Right renal cortex interstitium (tissue), 3 donors: ENCODE results near the gene SYT15. TPM values are rescaled to one million over a fixed set of nuclear protein-coding genes. Genes with fewer than 3 reads are reported as not detected.
"Not testable (repeated sequence)": the region's sequence is repeated elsewhere in the genome, so short reads cannot be mapped to it uniquely, and the experiment has no call there.

Experiments used
- DNase-seq, 3 donors: peaks; one replicate each; pipeline ENCODE4 v3.0.0-alpha.2; 2013; ENCODE audit warnings: low read depth in 3 of 3, low spot score in 2 of 3
- polyA plus RNA-seq, 3 donors: library from polyadenylated mRNA; unstranded; fragments of 120-200 nt; gene quantifications; one replicate each; pipeline ENCODE4 v1.2.1, GENCODE V29; 2013; ENCODE audit not compliant: insufficient read length in 3 of 3

SYT15 gene
- polyA plus RNA-seq, 3 donors, result 5.7 to 6.4 (median 6.3) TPM

DNA sequence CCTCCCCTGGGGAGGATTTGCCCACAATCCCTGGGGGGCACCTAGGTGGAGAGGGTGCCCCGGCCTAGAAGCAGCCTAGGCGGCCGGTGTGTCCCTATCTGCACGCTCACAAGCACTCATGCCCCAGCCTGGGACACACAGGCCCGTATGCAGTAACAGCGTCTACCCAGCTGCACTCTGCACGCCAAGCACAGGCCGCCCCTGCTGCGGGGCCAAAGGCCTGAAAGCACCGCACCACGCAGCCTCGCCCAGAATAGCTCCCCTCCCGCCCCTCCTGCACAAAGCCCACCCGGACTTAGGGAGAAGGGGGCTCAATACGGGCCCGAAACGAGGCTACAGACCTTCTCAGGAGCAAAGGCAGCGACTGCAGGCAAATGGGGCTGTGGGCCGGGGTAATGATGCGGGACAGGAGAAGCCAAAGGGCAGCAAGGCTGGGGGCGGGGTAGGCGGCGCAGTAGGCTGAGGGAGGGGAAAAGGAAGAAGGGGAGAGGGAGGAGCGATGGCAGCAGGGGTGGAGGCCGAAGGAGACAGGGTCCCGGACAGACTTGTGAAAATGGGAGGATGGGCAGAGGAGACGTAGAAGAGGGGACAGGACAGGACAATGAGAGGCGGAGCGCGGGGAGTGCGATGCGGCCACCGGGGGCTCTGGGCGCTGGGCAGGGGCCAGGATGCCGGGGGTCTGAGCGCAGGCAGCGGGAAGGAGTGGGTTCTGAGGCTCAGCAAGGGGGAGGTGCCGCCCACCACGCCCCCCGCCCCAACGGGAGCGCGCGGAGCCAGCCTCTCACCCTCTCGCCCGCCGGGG is 23.0 kb upstream of the SYT15 start:
- DNase-seq, result no peak

GRCh38 chr10:46556515-46557318 is 22.2 kb upstream of the SYT15 start, which contains the start of gene GPRIN2:
TSS of gene GPRIN2 (minus strand) at chr10:46556658. CDS start at chr10:46550736, 5,922 bp downstream.
- DNase-seq, result no peak

DNA sequence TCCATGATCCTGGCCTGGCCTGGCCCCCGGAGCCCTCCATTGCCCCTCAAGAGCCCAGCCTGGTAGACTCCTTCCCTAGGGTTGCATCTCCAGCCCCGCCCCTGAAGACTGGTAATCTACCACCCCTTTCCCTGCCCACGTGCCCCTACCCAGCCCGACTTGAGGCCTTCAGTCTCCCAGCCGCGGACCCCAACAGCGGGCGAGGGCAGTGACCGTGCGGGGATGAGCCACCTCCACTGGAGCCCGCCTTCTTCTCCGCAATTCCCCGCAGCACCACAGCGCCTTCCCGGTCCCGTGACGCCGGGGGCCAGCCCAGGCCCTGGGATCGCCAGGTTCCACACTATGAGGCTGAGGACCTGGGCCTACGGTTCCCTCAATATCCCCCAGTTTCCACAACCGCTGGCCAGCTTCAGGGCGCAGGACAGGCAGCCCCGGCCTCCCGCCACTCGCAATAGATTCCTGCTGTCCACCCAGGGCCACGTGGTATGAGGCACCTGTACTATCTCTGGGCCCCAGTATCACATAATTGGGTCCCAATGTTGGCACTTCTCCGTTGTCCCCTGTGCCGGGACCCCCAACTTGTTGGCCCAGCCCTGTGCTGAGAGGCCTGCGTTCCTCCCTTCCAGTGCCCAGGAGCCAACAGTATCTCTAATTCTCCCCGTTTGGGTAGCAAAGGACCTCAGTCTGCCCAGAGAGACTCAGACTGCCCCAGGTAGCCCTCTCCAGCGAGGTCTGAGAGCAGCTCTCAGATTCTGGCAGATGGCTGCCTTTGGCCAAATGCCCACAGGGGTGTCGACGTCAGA is 21.4 kb upstream of the SYT15 start:
- DNase-seq, result no peak

- no peak for DNase-seq
Observed at GRCh38 chr10:46558122-46558391, 20.9 kb upstream of the SYT15 start.

DNA sequence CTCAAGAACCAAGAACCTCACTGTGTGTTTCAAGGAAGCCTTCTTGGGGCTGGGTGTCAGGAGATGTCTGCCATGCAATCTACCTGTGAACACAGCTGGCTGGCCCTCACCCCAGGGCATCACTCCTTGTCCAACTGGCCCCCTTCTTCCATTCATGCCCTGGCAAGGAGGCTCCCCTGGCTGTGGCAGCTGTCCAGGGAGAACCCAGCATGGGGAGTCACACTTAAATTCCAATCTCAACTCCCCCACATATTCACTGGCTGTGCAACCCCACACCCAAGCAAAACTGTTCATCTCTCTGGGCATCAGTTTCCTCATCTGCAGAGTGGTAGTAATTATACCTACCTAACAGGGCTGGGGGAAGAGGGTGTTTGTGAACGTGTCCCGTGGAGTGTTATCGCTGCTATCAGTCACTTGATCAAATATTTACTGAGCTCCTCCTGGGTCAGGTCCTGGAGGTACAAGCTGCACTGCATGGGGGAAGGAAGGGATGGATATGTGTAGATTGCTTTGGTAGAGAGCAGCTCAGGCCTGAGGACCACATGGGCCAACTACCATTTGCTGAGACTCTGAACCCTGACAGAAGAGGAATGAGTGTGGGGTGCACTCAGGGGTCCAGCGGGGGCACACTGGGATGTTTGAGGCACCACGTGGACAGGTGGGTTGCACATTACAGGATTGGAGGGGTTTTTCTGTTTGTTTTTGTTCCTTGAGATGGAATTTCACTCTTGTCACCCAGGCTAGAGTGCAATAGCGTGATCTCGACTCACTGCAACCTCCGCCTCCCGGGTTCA is 20.3 kb upstream of the SYT15 start:
- DNase-seq, result no peak

- DNase-seq, result no peak
Observed at GRCh38 chr10:46559231-46559671, 19.7 kb upstream of the SYT15 start.

GRCh38 chr10:46560381-46560780 is 18.5 kb upstream of the SYT15 start:
- no peak for DNase-seq

- DNase-seq, result no peak
Observed at GRCh38 chr10:46560952-46561351, 18.0 kb upstream of the SYT15 start.

DNA sequence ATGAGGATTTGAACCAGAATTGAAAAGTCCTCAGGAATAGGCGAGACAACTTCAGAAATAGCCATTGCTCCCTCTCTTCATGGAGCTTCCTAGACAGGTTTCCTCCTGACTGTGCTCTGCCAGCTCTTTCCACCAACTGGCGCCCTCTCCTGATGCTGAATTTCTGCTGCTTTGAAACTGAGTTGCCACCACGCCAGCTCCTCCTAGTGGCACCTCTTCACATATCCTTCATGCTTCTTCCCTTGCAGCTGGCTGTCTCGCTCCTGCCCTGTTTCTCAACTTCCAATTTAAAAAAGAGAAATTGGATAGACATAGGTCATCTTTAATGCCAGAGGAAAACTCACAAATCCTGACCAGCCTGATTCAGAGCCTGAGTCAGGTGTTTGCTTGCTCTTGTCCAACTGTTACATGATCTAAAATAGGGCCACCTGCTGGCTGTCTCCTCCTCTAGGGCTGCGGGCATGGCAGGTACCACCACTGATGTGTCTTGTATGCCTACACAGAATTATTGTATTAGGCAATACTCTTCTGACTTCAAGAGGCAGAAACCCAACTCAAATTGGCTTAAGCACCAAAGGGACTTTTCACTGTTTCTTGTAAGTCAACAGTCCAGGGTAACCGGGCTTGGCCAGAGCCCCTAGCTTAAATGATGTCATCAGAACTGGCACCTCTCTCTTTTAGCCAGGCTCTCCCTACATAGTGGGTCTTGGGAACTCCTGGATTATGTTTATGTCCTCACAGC is 13.2 kb upstream of the SYT15 start:
- peak in 1 of 3 donors; percentile 45 for DNase-seq

DNA sequence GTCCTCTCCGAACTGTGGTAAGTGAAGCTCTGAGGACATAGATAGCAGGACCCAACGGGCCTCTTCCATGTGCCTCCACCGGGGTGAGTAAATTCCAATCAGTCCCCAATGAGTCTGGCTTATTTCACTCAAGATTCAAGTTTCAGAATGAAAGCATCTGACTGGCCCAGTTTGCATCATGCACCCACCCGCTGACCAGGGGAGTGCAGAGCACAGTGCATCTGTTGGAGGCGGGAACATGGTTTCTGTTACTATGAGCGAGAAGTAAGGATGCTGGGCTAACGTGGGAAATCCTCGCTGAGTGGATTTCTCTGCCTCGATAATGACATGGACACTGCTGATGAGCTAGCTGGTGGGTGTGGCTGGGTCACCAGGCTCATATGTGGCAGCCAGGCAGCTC is 11.8 kb upstream of the SYT15 start:
- not testable (repeated sequence) for DNase-seq

DNA sequence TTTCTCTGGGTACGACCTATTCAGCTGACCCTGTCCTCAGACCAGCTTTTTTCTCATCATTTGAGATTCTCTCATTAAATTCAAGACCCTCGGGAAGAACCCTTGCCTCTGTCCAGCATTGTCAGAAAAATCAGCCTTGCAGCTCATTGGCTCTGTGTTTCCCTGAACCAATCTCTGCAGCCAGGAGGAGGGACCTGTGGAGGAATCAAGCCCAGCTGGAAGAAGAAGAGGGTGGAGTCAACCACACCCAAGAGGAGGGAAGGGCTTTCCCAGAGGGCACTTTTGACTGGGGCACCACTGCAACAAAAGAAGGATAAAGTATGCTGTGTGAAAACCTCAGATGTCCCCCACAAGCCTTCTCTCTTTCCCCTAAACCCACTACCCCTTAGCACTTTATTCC is 8.3 kb upstream of the SYT15 start:
- not testable (repeated sequence) for DNase-seq

DNA sequence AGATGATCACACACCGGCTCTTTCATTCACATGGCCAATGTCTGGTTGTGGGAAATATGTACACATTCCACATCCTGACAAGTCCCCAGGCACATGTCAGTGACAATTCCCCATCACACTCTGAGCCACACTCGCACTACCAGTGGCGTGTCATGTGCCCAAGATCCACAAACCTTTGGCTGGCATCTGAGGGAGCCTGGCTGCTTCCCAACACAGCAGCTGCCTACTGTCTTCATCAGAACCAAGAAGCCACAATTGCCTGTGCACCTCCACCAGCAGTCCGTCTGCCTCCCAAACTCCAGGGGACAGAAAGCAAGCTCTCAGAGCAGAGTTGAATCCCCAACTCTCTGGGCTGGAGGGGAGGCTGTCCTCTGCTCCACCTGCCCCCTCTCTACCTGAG is 6.2 kb upstream of the SYT15 start:
- DNase-seq, result not testable (repeated sequence)

DNA sequence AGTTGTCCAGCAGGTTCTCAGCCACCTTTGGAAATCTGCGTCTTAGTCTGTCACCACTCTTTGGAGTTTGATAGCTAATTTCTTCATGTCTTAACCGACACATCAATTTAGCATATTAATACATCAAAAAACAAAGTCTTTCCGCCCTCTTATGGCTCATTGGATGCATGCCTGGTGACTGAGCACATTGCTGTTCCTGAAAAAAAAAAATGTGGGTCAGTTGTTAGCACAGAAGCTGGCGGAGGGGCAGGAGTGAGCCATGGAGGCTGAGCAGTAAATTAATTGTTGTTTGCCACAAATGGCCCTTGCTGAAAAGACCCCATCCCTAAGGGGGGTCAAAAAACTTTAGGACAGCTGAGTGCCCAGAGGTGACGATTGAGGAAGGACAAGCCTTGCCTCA is 5.6 kb upstream of the SYT15 start:
- not testable (repeated sequence) for DNase-seq

GRCh38 chr10:46573884-46574283 is 5.0 kb upstream of the SYT15 start:
- DNase-seq, result not testable (repeated sequence)

GRCh38 chr10:46577624-46578473 is 1.1 kb upstream of the SYT15 start:
- not testable (repeated sequence) for DNase-seq

GRCh38 chr10:46579378-46579777 is 450 bp downstream of the SYT15 start:
- DNase-seq, result not testable (repeated sequence)

- DNase-seq, result not testable (repeated sequence)
Observed at GRCh38 chr10:46581997-46582396, 3.1 kb downstream of the SYT15 start.

GRCh38 chr10:46582568-46582967 is 3.6 kb downstream of the SYT15 start:
- not testable (repeated sequence) for DNase-seq

- DNase-seq, result not testable (repeated sequence)
Observed at GRCh38 chr10:46584196-46584595, 5.3 kb downstream of the SYT15 start.
